Head of caudate nucleus (tissue), 42 donors: ENCODE data around the gene SERGEF.

Source experiments
- DNase-seq, 42 donors: peaks; one replicate each; pipeline versions ENCODE4 v3.0.0 to v3.0.0-alpha.2; 2020 to 2021; ENCODE audit warnings: mixed read lengths in 7 of 42
- intact Hi-C: fragments of 100-400 bp; cut with DNase I; formaldehyde crosslinking; loops from one replicate; pipeline ENCODE4 v1.15.0; 2022

Gene SERGEF

DNA sequence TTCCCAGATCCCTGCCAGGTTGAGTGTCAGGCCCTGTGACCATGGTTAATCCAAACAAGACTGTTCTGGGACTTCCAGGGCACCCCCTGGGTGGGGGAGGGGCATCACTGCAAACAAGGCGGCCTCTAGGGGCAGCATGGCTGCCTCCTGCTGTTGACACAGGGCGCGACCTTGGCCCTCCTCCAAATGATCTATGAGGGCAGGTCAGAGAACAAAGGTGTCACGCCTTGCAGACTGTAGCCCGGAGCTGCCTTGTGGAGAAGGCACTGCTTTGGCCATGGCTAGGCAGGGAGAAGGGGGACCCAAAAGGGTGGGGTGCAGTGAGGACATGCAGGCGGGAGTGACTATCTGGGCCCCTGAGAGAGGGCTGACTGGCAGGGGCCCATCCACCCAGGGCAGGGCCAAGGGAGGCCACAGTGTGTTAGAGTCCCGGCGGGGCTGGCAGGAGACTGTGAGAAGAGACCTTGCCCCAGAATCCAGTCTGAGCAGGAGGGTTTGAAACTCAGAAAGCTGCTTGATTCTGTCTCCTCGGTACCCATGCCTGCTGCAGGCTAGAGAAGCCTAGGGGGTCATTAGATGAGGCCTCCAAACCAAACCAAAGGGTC, 242.7 kb downstream of the SERGEF start:
- no peak for DNase-seq
- intact Hi-C loops, result no loop called here

DNA sequence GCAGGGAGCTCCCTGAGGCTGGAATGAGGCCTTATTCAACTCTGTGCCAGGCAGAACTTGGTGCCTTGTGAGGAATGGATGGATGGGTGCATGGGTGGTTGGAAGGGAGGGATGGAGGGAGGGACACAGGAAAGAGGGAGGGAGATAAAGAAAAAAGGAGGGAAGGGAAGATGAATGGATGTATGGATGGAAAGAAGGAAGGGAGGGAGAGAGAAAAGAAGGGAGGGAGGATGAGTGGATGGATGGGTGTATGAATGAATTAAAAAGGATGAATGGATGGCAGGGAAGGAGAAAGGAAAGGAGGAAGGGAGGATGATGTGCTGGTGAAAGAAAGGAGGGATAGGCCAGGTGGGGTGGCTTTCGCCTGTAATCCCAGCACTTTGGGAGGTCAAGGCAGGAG, 243.6 kb downstream of the SERGEF start:
- DNase-seq, result no peak
- intact Hi-C loops, result no loop called here

DNA sequence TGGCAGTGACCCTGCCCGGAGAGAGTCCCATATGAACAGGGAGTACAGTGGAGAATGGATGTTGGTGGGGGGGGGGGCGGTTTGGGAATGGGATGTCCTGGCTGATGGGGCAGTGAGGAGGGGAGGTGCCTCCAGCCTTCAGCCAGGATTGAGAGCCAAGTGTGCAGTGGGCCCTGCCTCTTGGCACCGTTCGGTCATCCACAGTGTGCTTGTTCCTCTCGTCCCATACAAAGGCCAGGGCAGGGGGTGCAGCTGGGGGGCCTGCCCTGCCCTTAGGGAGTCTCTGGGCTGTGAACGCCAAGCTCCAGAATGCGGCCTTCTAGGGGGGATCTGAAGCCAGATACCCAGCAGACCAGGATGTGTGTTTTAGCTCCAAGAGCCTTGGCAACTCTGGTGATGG, 244.3 kb downstream of the SERGEF start:
- intact Hi-C loops, result no loop called here
- peak in 2 of 42 donors; percentile 9 to 13 for DNase-seq

DNA sequence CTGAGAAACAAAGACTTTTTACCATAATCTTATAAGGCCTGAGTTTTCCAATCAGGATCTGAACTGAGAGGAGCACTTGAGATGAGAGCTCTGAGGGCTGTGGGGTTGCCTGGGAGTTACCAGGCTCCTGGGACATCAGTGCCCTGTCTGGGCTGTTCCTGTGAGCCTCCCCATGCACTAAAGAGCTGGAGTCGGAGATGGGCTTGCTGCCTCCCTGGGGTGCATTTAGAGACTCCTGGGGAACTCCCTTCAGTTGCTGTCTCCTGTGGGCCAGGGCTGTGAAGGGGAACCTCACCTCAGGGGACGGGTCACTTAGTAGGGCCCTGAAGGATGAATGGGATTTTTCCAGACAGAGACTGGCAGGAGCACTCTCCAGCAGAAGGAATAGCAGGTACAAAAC, 244.9 kb downstream of the SERGEF start:
- intact Hi-C loops, result no loop called here
- DNase-seq, result peak in 2 of 42 donors; percentile 1 to 4

DNA sequence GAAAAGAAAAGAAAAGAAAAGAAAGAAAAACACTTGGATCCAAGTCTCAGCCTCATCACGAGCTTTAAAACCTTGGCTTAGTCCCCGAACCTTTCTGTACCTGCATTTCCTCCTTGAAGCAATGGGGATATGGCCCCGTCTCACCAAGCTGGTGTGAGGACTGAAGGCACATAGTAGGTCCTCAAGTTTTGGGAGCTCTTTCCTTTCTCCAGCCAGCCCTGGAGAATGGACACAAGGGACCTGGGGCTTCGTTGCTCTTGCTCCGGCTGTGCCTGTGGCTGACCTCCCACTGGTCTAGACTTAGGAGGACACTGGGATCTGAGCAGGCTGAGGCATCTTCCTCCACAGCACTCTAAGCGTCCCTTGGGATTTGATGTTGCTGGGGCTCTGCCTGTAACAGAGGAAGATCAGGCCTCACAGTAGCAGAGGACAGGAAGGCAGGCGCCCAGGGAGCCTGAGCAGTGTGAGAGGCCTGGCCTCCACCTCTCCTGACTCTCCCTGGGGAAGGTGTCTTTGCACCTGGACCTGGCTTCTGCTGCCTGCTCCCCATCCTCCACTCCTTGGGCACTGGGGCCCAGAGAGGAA, 245.5 kb downstream of the SERGEF start:
- peak in 2 of 42 donors; percentile 7 to 14 for DNase-seq
- intact Hi-C loops, result no loop called here

DNA sequence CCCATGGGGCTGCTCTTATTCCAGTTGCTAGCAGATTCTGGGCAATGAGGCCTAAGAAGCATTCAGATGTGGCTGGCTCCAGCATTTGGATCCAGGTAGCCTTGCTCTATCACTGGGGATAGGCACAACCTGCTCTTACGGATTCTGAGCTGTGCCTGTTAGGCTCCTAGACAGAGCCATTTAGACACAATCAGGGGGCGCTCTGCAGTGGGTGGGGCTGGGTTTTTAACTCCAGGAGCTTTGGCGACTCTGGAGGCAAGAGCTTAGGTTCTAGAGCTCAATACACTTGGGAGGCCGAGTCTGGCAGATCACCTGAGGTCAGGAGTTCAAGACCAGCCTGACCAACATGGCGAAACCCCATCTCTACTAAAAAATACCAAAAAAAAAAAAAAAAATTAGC, 246.3 kb downstream of the SERGEF start:
- intact Hi-C loops, result no loop called here
- DNase-seq, result no peak

DNA sequence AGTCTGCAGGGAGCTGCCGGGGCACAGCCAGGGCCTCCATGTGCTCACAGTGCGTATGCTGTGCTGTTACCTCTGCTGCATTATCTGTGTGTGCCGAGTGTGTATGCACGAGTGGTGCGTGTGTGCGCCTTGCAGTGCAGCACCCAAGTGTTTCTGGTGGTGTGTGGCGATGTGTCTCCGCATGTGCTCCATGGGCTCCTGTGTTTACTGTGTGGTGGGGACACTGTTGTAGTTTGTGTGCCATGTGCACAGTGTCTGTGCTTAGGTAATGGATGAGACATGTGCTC, 246.8 kb downstream of the SERGEF start:
- peak in 11 of 42 donors; percentile 13 to 47 (median 31) for DNase-seq
- intact Hi-C loops, result no loop called here

DNA sequence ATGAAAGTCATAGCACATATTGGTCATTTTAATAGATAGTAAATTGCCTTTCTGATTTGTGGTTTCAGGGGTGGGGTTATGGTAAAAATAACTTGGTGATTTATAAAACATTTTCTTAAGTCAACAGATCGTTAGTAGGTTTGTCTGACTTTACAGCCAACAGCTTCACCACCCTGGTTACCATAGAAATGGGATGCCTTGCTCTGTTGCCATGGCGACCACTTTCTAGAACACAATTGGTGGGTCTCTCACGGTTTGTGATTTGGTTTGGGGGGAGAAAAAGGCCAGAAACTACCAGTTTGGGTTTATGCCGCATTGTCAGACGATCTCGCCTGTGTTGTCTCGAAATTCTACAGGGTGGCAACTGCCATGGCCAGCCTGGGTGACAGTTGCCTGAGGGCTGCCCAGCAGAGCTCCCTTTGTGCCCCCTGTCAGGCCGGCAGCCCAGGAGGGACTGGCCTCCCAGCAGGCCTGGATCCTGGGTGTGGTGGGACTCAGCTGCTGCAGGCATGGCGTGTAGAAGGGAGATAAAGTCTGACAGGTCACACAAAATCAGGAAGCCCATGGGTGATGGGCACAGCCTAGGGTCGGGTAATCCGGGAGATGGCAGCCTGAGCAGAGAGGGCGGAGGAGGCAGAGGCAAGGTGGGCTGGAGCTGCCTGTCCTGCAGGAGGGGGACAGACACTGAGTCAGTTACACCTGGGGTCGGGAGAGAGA, 247.3 kb downstream of the SERGEF start:
- intact Hi-C loops, result no loop called here
- peak; percentile 35 to 92 (median 70) for DNase-seq

DNA sequence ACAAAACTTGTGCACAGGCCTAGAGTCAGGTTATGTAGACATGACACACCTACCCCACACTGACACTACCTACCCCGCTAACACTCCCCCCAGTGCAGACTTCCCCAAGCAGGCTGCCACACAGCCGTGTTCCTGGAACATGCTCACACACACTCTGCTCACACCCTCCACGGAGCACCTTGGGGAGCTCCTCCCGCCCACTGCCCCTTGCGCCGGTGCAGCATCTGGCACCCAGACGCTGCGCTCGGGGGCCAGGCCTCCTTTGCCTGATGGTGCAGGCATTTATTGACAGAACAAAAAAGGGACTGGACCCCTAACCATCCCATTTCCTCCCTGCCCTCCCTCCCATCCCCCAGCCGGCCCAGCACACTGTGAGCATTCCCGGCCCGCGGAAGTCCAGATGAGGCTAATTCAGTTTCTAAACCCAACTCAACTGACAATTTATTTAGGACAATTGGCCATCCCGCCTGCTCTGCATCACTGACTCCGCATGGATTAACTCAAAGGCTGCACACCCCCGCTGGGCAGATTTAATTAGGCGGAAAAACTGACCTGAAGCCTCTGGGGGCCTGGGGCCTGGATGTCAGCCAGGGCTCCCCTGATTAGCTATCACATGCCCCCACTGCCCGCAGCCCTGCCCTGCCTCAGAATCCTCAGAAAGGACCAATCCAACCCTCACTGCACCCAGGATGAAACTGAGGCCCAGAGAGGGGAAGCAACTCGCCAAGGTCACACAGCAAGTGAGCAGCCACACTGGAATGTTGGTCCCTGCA, 248.2 kb downstream of the SERGEF start:
- DNase-seq, result peak in 7 of 42 donors; percentile 20 to 59 (median 35)
- intact Hi-C loops, result no loop called here

DNA sequence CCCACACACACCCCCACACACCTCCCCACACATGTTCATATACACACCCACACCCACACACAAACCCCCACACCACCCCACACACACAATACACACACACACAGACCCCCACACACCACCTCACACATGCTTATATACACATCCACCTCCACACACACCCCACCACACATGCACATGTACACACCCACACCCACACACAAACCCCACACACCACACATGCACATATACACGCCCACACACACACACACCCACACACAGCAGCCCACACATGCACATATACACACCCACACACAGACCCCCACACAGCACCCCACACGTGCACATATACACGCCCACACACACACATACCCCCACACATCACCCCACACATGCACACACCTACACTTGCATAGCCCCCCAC, 249.1 kb downstream of the SERGEF start:
- intact Hi-C loops, result no loop called here
- DNase-seq, result no peak

DNA sequence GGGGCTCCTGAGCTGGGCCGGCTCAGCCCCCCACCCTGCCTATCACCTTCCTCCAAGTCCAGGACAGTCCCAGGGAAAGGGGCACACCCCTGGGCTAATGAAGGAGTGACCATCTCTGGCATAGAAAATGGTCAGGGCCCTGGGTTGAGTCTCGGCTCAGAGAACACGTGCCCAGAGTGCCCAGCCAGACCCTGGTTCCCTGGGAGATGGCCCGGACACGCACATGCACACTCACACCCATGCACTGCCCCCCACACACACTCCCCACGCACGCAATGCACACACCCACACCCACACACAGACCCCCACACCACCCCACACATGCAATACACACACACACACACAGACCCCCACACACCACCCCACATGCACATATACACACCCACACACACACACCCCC, 249.6 kb downstream of the SERGEF start:
- DNase-seq, result no peak
- intact Hi-C loops, result no loop called here

DNA sequence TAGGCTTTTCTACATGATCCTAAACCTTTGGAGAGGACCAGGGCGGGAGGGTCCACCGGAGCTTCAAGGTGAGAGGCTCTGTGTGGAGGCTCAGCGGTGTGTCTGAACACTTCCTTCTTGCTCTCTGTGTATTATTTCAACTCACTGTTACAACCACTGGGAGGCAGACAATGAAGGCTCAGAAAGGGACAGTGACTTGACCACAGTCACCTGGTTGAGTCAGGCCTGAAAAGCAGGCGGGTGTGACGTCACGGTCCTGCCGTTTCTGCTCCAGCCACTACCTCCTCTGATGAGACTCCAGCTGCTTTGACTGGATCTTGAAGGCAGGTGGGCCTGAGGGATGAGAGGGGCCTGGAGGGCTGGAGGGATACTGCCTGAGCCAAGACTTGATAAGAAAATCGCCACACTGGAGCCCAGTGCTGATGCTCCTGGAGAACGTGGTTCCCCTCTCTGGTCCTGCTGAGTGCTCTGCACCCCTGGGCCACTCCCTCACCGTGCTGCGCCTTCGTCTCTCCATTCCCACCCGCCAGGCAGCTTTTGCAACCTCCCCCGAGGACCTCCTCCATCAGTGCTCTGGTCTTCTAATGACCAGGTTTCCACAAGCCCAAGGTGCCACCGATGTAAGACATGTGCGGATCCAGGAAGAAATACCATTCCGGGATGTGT, 250.4 kb downstream of the SERGEF start:
- intact Hi-C loops, result no loop called here
- no peak for DNase-seq

DNA sequence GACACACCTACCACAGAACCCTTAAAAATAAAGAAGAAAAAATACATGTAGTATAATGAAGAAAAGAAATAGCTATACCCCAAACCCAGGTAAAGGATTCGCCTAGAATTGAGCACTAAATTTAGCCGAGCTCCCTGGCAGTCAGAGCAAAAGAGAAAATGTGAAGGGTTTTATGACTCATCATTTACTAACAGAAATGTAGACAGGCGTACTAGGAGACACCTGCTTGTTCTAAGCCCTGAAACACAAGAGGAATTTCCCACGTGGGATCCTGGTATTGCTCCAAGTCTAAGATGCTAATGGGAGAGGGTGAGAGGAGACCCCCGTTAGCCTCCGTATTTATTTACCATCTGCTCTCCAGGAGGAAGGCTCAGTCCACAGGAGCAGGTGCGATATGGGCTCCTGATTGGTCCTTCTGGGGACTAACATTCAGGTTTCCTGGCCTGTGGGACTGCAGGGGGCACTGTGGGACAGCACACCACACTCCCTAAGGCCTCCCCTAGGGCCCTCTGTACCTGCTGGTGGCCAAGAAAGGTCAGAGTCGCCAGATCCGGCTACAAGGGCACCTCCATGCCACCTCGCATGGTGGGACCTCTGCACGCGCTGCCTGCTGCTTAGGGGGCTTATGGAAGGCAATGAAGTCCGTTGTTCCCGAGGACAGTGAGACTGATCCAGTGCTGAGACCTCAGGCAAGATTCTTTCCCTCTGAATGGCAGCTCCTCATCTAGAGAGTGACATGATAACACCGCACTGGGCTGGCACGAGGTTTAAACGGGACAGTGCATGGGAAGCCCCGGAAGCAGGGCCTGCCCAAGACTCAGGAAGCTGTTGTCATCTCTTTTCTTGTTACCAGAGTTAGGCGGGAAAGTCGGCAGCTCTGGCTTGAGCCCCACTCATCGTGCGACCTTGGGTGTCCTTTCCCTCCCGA, 252.5 kb downstream of the SERGEF start:
- DNase-seq, result peak in 29 of 42 donors; percentile 31 to 75 (median 46)
- intact Hi-C loops, result no loop called here

DNA sequence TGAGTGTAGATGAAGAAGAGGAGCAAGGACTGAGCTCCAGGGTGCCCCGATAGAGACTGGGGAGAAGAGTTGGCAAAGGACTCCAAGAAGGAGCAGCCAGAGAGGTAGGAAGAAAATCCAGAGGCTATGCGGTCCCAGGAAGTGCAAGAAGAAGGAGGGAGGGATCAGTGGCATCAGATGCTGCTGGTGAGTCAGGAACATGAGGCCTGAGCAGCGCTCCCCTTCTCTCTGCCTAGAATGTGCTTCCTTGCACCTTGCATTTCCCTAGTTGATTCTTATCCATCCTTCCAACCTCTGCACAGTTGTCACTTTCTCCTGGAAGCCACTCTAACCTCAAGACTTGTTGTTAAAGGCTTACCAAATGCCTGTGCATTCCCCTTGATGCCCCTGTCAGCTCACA, 257.0 kb downstream of the SERGEF start:
- DNase-seq, result no peak
- intact Hi-C loops, result no loop called here

DNA sequence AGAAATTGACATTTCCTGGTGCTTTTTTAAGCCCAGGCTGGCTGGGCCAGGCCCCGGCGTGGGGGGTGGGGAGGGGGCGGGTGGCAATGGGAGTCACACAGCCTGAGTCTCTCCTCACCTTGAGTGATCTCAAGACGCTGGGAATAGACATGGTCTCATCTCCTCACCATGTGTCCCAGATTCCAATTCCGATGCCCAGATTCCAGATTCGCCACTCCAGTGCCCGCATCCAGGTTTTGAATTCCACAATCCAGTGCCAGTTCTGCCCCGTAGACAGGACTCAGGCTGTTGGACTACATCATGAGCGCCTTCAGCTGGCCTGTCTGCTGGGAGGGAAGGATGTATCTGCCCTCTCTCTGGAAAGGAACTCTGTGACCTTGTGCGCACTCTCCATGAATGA, 259.2 kb downstream of the SERGEF start:
- intact Hi-C loops, result no loop called here
- peak in 1 of 42 donors; percentile 2 for DNase-seq

DNA sequence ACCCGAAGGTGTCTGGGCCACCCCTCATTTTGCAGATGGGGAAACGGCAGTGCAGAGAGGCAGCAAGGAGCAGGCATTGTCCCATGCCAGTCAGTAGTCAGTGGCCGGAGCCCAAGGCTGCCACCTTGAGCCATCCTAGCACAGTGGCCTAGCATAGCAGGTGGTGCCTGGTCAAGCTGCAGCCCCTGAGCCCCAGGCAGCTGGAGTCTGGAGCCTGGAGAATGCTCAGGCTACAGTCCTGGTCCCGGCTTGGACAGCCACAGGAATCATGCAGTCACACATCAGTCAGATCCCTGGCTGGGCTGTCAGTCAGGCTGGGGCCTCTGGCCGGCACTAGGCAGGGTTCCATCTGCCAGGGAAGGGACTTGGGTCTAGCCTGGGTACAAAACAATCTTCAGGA, 259.7 kb downstream of the SERGEF start:
- intact Hi-C loops, result no loop called here
- no peak for DNase-seq

DNA sequence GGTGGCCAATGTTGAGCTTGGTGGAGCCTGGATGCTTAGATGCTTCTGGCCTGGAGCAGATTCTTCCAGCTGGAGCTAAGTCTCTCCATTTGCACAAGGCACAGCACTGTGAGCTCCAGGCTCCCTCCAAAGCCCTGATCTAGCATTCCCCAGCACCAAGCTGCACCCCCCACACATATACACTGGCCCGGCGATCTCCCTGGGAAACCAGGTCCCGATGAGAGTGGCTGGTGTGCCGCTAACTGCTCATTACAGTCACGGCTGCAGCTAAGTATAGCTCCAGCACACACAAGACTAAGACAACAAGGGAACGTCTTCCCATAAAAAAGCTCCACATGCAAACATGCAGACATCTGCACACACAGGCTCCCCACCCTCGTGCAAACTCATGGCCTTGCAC, 260.7 kb downstream of the SERGEF start:
- DNase-seq, result peak in 3 of 42 donors; percentile 19 to 50 (median 37)

DNA sequence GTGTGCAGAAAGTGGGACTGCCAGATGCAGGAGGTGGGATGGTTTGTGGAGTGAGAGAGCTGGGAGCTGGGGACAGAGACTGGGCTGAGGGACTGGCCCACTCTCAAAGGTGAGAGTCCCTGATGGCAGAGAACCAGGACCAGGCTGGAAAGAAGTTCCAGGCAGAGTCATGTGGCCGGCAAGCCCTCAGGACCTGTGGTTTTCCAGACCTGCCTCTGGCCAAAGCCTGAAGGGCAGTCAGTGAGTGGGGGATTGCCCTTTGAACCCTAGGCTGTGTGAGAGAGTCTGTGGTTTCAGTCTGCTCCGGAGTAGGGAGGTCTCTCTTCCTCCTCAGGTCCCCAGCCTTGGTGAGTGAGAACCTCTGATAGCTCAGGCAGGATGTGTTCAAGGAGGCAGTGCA, 261.3 kb downstream of the SERGEF start:
- intact Hi-C loops, result no loop called here
- DNase-seq, result no peak

More for the DNA sequence above, 260.7 kb downstream of the SERGEF start:
- intact Hi-C loops, result no loop called here

DNA sequence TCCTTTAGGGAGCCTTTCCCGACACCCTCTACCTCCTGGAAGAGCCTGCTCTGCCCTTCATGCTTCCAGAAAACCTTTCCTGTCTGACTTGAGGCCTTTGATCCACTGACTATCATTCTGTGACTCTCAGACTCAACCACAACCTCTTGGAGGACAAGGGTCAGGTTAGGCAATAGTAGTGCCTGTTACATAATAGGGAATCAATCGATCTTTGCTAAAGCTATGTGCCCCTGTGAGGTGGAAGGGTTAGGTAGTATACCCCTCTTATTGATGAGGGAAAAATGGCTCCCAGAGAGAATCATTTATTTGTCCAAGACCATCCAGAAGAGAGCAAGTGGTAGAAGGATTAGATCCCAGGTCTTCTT, 262.1 kb downstream of the SERGEF start:
- no peak for DNase-seq
- intact Hi-C loops, result no loop called here
